Body of pancreas (tissue), 4 donors: ENCODE results near the gene IMMP1L.

ENCODE experiments used
- CTCF ChIP-seq, 7 experiments: fragments of 450-650 bp in 4 of 7; fragments of 200-600 bp in 3 of 7; sonication (generic) in 3 of 7; IDR thresholded peaks; one replicate each; pipeline ENCODE4 v1.5.1; 2016 to 2019; ENCODE audit warnings: antibody characterized with exemption in 7 of 7
- POLR2A ChIP-seq, 3 donors: fragments of 450-650 bp; IDR thresholded peaks; one replicate each; pipeline ENCODE4 v1.6.1; 2016; ENCODE audit warnings: antibody characterized with exemption in 3 of 3, mild to moderate bottlenecking in 2 of 3

GRCh38 chr11:31419669-31420068 is 89.8 kb downstream of the IMMP1L start:
- TF ChIP-seq CTCF (IDR thresholded peaks at IDR 0.05): no peak
- TF ChIP-seq POLR2A (IDR thresholded peaks at IDR 0.05): no peak
